ENCODE data around the gene NUP93.
A peak's percentile ranks its signal among the peaks of the same experiment; 100 is the strongest.
"Not testable (repeated sequence)": the region's sequence is repeated elsewhere in the genome, so short reads cannot be mapped to it uniquely, and the experiment has no call there.

NUP93 gene

GRCh38 chr16:56849690-56850680 lies 120.1 kb downstream of the NUP93 start:
- peak; percentile 79 for DNase-seq (ENCODE audit: low read depth)

- DNase-seq (ENCODE audit: low read depth), result peak; percentile 51
Observed at GRCh38 chr16:56851671-56852400, 121.9 kb downstream of the NUP93 start.

GRCh38 chr16:56852401-56852730 lies 122.4 kb downstream of the NUP93 start:
- no peak for DNase-seq (ENCODE audit: low read depth)

- DNase-seq (ENCODE audit: low read depth), result no peak
Observed at GRCh38 chr16:56852968-56853367, 123.0 kb downstream of the NUP93 start.

- DNase-seq (ENCODE audit: low read depth), result no peak
Observed at GRCh38 chr16:56855201-56855600, 125.3 kb downstream of the NUP93 start.

GRCh38 chr16:56855946-56856345 lies 126.0 kb downstream of the NUP93 start:
- DNase-seq (ENCODE audit: low read depth), result no peak

- no peak for DNase-seq (ENCODE audit: low read depth)
Observed at GRCh38 chr16:56856876-56857447, 127.0 kb downstream of the NUP93 start.

- DNase-seq (ENCODE audit: low read depth), result no peak
Observed at GRCh38 chr16:56858374-56858773, 128.4 kb downstream of the NUP93 start.

GRCh38 chr16:56859636-56860035 lies 129.7 kb downstream of the NUP93 start:
- no peak for DNase-seq (ENCODE audit: low read depth)

- no peak for DNase-seq (ENCODE audit: low read depth)
Observed at GRCh38 chr16:56860226-56861020, 130.5 kb downstream of the NUP93 start.

GRCh38 chr16:56861092-56861610 lies 131.2 kb downstream of the NUP93 start:
- peak; percentile 67 for DNase-seq (ENCODE audit: low read depth)

GRCh38 chr16:56861756-56862155 lies 131.8 kb downstream of the NUP93 start:
- DNase-seq (ENCODE audit: low read depth), result no peak

GRCh38 chr16:56862776-56863175 lies 132.8 kb downstream of the NUP93 start:
- no peak for DNase-seq (ENCODE audit: low read depth)

GRCh38 chr16:56864960-56865359 lies 135.0 kb downstream of the NUP93 start, which contains the start of gene SLC12A3:
SLC12A3 (plus strand) TSS chr16:56865207; CDS start chr16:56865236, 29 bp downstream.
- DNase-seq (ENCODE audit: low read depth), result no peak

- DNase-seq (ENCODE audit: low read depth), result no peak
Observed at GRCh38 chr16:56865394-56866062, 135.6 kb downstream of the NUP93 start.

- peak; percentile 69 for DNase-seq (ENCODE audit: low read depth)
Observed at GRCh38 chr16:56866955-56867830, 137.3 kb downstream of the NUP93 start.

GRCh38 chr16:56868175-56868574 lies 138.2 kb downstream of the NUP93 start:
- DNase-seq (ENCODE audit: low read depth), result no peak

- DNase-seq (ENCODE audit: low read depth), result not testable (repeated sequence)
Observed at GRCh38 chr16:56868766-56869165, 138.8 kb downstream of the NUP93 start.

- peak; percentile 44 for DNase-seq (ENCODE audit: low read depth)
Observed at GRCh38 chr16:56869513-56870275, 139.8 kb downstream of the NUP93 start.
